HG02870 (cell line): ENCODE results near the gene NAAA.
"Not testable (repeated sequence)": the region's sequence is repeated elsewhere in the genome, so short reads cannot be mapped to it uniquely, and the experiment has no call there.

Source experiments
- ATAC-seq: cut with Tn5 transposase; IDR thresholded peaks from one replicate; pipeline ENCODE4 v1.9.1; 2021; ENCODE audit warnings: mild to moderate bottlenecking, moderate library complexity; ENCODE audit not compliant: unreplicated experiment

Gene NAAA

DNA sequence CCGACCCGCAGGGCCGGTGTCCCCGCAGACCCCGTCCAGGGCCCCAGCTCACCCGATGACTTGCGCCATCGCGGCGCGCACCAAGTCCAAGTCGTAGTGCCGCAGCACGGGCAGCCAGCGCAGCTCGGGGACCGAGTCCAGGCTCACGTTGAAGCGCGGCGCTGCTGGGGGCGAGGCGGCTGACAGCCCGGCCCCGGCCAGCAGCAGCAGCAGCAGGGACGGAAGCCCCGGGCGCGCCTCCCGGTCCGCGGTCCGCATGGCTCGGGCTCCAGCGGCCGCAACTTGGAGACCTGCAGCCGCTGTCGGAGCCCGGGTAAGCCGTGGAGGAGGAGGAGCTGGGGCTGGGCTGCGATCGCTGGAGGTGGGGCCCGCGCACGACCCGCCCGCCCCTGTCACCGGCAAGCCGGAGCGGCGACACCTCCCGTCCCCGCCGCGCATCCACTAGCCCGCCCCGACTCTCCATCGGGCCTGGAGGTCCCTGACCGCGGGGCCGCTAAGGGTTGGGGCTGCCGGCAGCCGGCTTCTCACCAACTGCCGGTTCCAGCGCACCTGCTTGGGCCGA is at the start of gene NAAA:
NAAA (minus strand) TSS at position 322 of the 562 bp plus-strand sequence; CDS start at position 258, 64 bp downstream.
- peak; percentile 72 for ATAC-seq

GRCh38 chr4:75989846-75990528 is 49.2 kb upstream of the NAAA start:
- no peak for ATAC-seq

DNA sequence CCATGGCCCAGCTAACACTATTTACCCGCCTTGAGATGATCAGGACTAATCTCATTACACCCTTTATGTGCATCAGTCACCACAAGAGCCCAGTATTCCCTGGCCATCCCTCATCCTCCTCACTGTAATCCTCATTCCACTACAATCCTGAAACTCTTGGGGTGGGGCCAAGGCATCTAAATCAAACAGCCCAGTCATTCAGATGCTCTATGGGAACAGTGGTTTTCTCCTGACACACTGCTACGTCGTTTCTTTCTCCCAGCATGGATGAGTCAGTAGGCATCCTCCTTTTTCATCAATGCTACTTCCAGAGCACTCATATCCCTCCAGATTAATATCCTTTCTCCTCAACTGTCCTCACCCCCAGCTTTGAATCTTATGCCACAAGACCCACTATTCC is 44.3 kb upstream of the NAAA start:
- ATAC-seq, result no peak

GRCh38 chr4:75980576-75980975 is 39.8 kb upstream of the NAAA start:
- ATAC-seq, result no peak

DNA sequence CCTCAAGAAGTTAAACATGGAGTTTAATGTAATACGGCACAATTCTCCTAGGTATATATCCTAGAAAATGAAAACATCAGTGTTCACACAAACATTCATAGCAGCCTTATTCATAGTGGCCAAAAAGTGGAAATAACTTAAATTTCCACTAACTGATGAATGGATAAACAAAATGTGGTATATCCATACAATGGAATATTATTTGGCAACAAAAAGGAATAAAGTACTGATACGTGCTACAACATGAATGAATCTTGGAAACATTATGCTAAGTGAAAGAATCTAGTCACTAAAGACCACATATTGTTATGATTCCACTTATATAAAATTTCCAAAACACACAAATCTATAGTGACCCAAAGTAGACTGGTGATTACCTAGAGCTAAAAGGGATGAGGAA is 35.4 kb upstream of the NAAA start:
- no peak for ATAC-seq

GRCh38 chr4:75973766-75974165 is 33.0 kb upstream of the NAAA start:
- no peak for ATAC-seq

DNA sequence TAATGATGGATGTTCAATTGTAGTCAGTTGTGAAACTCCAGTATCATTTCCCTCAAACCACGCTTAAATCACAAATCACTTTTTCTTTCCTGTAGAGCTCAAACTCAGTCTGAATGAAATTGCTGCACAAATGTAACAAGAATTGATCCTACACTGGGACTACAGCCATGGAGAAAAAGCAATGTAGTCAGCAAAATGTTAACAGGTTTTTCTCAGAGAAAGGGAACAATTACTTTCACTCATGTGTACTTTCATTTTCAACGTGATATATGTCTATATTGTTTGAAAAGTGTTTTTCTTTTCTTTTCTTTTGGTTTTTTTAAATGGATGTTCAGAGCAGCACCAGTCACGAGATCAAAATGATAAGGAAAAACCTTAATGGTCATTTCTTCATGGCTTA is 27.3 kb upstream of the NAAA start:
- no peak for ATAC-seq

GRCh38 chr4:75963558-75963957 is 22.7 kb upstream of the NAAA start:
- ATAC-seq, result no peak

- ATAC-seq, result not testable (repeated sequence)
Observed at GRCh38 chr4:75962072-75962471, 21.3 kb upstream of the NAAA start.

DNA sequence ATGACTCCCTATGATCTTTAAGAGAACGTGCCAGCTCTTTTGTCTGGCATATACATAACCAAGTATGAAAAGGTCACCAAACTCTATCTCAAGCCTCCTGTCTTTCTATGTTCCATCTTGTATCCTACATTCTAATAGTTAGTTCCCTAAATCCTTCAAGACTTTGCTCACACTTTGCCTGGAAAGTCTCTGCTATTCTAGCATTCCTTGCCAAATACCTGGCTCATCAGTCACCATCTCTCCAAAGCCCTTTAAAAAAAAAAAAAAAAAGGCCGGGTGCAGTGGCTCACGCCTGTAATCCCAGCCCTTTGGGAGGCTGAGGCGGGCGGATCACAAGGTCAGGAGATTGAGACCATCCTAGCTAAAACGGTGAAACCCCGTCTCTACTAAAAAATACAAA is 17.7 kb upstream of the NAAA start:
- not testable (repeated sequence) for ATAC-seq

GRCh38 chr4:75954811-75955210 is 14.0 kb upstream of the NAAA start:
- ATAC-seq, result not testable (repeated sequence)

DNA sequence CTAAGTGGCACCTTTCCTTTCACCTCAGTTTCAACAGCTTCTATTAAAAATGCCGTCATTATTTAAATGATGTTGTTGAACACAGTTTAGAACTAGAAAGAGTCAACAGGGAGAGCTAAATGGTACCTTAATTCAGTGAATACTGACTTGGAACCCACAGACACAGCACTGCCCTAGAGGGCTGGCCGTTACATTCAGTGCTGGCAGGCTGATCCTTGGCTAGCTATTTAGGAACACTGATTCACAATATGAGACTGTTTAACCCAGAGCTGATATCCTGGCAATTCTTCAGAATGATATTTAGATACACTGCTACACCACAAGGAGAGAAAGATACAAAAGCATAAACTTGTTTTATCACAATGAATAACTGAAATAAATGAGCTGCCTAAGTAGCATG is 12.7 kb upstream of the NAAA start:
- ATAC-seq, result no peak

DNA sequence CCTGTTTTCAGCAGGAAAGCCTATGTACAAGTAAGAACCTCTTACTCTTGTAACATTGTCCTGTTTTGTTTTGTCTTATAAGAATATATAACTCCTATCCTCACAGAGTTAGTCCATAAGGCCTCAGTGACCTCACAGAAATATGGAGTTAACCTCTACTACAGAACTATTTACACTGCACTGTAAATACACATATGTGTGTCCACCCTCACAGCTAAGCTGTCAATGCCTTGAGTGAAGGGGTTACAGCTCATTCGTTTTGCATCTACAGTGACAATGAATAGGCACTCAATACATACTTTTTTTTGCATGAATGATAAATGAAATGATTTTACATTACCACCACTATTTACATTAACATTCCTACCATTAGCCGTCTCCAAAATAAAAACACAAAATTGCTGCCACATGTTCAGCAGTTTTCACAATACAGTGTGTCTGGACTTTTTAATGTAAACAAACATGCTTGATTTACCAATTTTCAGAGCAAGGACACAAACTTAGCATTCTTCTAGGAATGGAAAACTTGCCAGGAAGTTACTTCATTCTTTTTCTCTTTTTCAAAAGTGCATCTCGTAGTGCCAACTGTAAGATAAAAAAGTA is 9.5 kb upstream of the NAAA start:
- no peak for ATAC-seq

GRCh38 chr4:75948822-75949444 is 8.1 kb upstream of the NAAA start:
- ATAC-seq, result peak; percentile 62

DNA sequence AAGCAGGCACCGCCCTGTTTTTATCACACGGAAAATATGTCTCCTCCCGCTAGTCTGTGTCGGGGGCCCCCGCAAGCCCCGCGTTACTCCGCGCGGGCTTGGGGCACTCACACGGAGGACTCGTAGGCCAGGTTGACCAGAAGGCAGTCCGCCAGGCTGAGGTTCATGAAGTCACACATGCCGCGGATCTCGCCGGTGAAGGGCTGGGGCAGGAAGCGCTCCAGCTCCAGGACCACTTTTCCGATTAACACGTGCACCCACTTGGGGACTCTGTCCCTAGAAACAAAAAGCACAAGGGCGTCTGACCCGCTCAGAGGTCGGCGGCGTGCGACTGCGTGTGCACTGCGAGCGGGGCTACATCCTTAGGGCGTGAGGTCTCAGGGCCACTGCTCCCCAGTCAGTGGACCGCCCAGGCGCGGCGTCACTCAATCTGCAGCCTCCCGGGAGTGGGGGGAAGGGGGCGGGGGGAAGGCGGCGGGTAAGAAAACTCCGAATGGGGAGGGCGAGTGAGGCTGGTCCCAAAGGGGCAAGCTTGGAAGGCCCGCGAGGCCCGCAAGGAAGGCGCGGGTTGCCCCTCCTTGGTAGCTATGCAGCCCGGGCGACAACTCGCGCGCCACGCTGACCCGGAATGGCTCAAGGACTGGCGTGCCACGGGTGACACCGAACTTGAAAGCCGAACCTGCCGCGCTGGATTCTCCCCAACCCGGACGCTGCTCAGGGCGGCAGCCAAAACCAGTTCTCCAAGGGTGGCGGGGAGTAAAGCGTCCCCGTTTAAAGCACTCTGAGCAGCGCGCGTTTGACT is 722 bp downstream of the NAAA start:
- peak; percentile 52 for ATAC-seq

DNA sequence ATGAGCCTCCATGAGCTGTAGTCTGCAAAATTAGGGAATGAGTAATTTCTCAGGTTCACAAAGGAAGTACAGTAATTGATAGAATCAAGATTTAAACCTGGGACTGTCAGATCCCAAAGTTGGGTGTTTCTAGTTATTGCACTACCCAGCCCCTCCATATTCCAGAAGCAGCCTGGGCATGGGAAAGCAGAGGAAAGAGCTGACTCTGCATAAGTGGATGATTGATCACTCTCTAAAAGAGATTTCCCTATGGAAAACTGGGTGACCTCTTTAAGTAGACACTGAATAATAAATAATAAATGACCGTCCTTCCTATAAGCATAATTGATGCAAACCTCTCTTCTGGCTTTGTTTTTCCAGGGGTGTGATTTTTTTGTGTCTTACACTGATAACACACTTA is 5.2 kb downstream of the NAAA start:
- ATAC-seq, result no peak

GRCh38 chr4:75930152-75930551 is 10.7 kb downstream of the NAAA start:
- no peak for ATAC-seq

- ATAC-seq, result not testable (repeated sequence)
Observed at GRCh38 chr4:75924916-75925315, 15.9 kb downstream of the NAAA start.

- ATAC-seq, result no peak
Observed at GRCh38 chr4:75924309-75924827, 16.4 kb downstream of the NAAA start.

- no peak for ATAC-seq
Observed at GRCh38 chr4:75922588-75922987, 18.2 kb downstream of the NAAA start.

DNA sequence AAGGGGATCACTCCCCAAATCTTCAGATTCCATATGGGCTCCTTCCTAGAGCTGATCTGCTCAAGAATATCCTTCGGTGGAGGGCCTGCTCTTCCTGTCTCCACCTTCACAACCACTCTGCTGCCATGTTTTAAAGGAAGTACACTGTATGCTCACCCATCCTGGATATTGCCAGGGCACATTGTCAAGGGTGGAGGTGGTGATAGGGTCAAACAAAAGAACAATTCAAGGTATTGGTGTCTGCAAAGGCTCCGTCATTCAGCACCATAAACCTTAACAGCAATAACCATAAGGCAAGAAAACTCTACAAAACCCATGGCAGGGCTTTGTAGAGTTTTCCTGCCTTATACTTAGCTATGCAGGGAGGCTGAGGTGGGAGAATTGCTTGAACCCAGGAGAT is 18.9 kb downstream of the NAAA start:
- no peak for ATAC-seq
